Lower leg skin (tissue), 3 donors: ENCODE results near the gene RABL2A.
"Not testable (repeated sequence)": the region's sequence is repeated elsewhere in the genome, so short reads cannot be mapped to it uniquely, and the experiment has no call there.

Experiments
- CTCF ChIP-seq, 3 donors: fragments of 450-650 bp; IDR thresholded peaks; one replicate each; pipeline ENCODE4 v1.5.1; 2016; ENCODE audit warnings: antibody characterized with exemption in 3 of 3, mild to moderate bottlenecking in 3 of 3, moderate library complexity in 2 of 3
- POLR2A ChIP-seq, 2 donors: fragments of 450-650 bp; IDR thresholded peaks; one replicate each; pipeline ENCODE4 v1.6.1; 2016 to 2017; ENCODE audit warnings: antibody characterized with exemption in 2 of 2, mild to moderate bottlenecking in 1 of 2, moderate library complexity in 1 of 2

GRCh38 chr2:113609822-113610221 lies 17.2 kb upstream of the RABL2A start:
- not testable (repeated sequence) for TF ChIP-seq CTCF, POLR2A (IDR thresholded peaks at IDR 0.05)
